H9 (cell line): ENCODE measurements around the gene MMP17. TPM values are rescaled to one million over a fixed set of nuclear protein-coding genes. Genes with fewer than 3 reads are reported as not detected.

ENCODE experiments used
- DNase-seq: peaks from one replicate; pipeline ENCODE4 v3.0.0-alpha.2; 2017
- H2AFZ ChIP-seq: one replicate; pipeline ENCODE4 v1.6.1; 2013; ENCODE audit warnings: mild to moderate bottlenecking, low read length, control low read depth, moderate library complexity
- H2AK5ac ChIP-seq: 2 replicates; pipeline ENCODE4 v1.6.1; 2013; ENCODE audit warnings: low read length, control low read depth, mixed read lengths; ENCODE audit not compliant: insufficient read length
- H2BK120ac ChIP-seq: one replicate; pipeline ENCODE4 v1.6.1; 2013; ENCODE audit warnings: low read depth, mild to moderate bottlenecking, low read length, control low read depth, inconsistent platforms; ENCODE audit not compliant: poor library complexity, severe bottlenecking
- H2BK12ac ChIP-seq: 2 replicates; pipeline ENCODE4 v1.6.1; 2013; ENCODE audit warnings: low read length, control low read depth, mixed read lengths, low read depth; ENCODE audit not compliant: insufficient read length
- H2BK15ac ChIP-seq: 2 replicates; pipeline ENCODE4 v1.6.1; 2013; ENCODE audit warnings: low read depth, low read length, control low read depth
- H2BK20ac ChIP-seq: one replicate; pipeline ENCODE4 v1.6.1; 2013; ENCODE audit warnings: low read depth, mild to moderate bottlenecking, low read length, control low read depth, inconsistent platforms; ENCODE audit not compliant: poor library complexity, severe bottlenecking
- H2BK5ac ChIP-seq: 2 replicates; pipeline ENCODE4 v1.6.1; 2013; ENCODE audit warnings: low read length, control low read depth, mixed read lengths; ENCODE audit not compliant: insufficient read length
- H3K14ac ChIP-seq: 2 replicates; pipeline ENCODE4 v1.6.1; 2013; ENCODE audit warnings: low read length, control low read depth; ENCODE audit not compliant: insufficient read depth
- H3K18ac ChIP-seq: 2 replicates; pipeline ENCODE4 v1.6.1; 2013; ENCODE audit warnings: low read depth, mild to moderate bottlenecking, mixed read lengths, low read length, control low read depth; ENCODE audit not compliant: insufficient read length
- H3K23ac ChIP-seq: 2 replicates; pipeline ENCODE4 v1.6.1; 2013; ENCODE audit warnings: low read length, control low read depth, mixed read lengths, low read depth; ENCODE audit not compliant: insufficient read length
- H3K23me2 ChIP-seq: 2 replicates; pipeline ENCODE4 v1.6.1; 2013; ENCODE audit warnings: low read depth, mild to moderate bottlenecking, mixed read lengths, low read length, control low read depth; ENCODE audit not compliant: insufficient read length, poor library complexity, severe bottlenecking
- H3K27ac ChIP-seq: 2 replicates; pipeline ENCODE4 v1.5.1; 2013; ENCODE audit warnings: low read length, control low read depth, mixed read lengths, low read depth; ENCODE audit not compliant: insufficient read length
- H3K27me3 ChIP-seq: 2 replicates; pipeline ENCODE4 v1.6.1; 2013; ENCODE audit warnings: low read length, control low read depth, inconsistent platforms; ENCODE audit not compliant: insufficient read depth
- H3K4ac ChIP-seq: 2 replicates; pipeline ENCODE4 v1.6.1; 2013; ENCODE audit warnings: low read depth, mild to moderate bottlenecking, control low read depth, inconsistent platforms, low read length, moderate library complexity
- H3K4me1 ChIP-seq: 2 replicates; pipeline ENCODE4 v1.6.1; 2013; ENCODE audit warnings: low read length, control low read depth, inconsistent platforms; ENCODE audit not compliant: insufficient read depth
- H3K4me2 ChIP-seq: 2 replicates; pipeline ENCODE4 v1.6.1; 2013; ENCODE audit warnings: low read length, control low read depth, mixed read lengths; ENCODE audit not compliant: insufficient read length, insufficient read depth
- H3K56ac ChIP-seq: 2 replicates; pipeline ENCODE4 v1.6.1; 2013; ENCODE audit warnings: low read depth, mild to moderate bottlenecking, mixed read lengths, low read length, control low read depth; ENCODE audit not compliant: insufficient read length
- H3K79me1 ChIP-seq: 2 replicates; pipeline ENCODE4 v1.6.1; 2013; ENCODE audit warnings: low read depth, mild to moderate bottlenecking, moderate library complexity, low read length, control low read depth, inconsistent platforms; ENCODE audit not compliant: insufficient read depth, poor library complexity, severe bottlenecking
- H3K79me2 ChIP-seq: 2 replicates; pipeline ENCODE4 v1.6.1; 2013; ENCODE audit warnings: low read length, control low read depth, inconsistent platforms; ENCODE audit not compliant: insufficient read depth
- H3K9ac ChIP-seq: 2 replicates; pipeline ENCODE4 v1.6.1; 2013; ENCODE audit warnings: low read length, control low read depth, mixed read lengths; ENCODE audit not compliant: insufficient read length; ENCODE audit errors: extremely low read depth
- H3K9me3 ChIP-seq: one replicate; pipeline ENCODE4 v1.6.1; 2013; ENCODE audit warnings: low read depth, low read length, inconsistent platforms; ENCODE audit not compliant: control insufficient read depth
- H3T11ph ChIP-seq: one replicate; pipeline ENCODE4 v1.6.1; 2013; ENCODE audit warnings: mild to moderate bottlenecking, low read length, control low read depth, inconsistent platforms
- H4K20me1 ChIP-seq: one replicate; pipeline ENCODE4 v1.6.1; 2013; ENCODE audit not compliant: control insufficient read depth, insufficient read length, insufficient read depth
- H4K5ac ChIP-seq: 2 replicates; pipeline ENCODE4 v1.6.1; 2013; ENCODE audit warnings: low read depth, mild to moderate bottlenecking, mixed read lengths, low read length, control low read depth; ENCODE audit not compliant: insufficient read length
- H4K8ac ChIP-seq: replicated peaks from 2 replicates; pipeline ENCODE4 v1.6.1; 2013; ENCODE audit warnings: low read length, control low read depth, mixed read lengths, low read depth; ENCODE audit not compliant: insufficient read length
- H4K91ac ChIP-seq: 2 replicates; pipeline ENCODE4 v1.6.1; 2013; ENCODE audit warnings: low read depth, mild to moderate bottlenecking, moderate library complexity, mixed read lengths, low read length, control low read depth; ENCODE audit not compliant: insufficient read length
- H3K27ac Mint-ChIP-seq, 3 experiments: 2 replicates in 2 of 3; 3 replicates in 1 of 3; pipeline ENCODE4 v1.8.0; 2020 to 2021; ENCODE audit warnings: mixed read lengths in 3 of 3, mild to moderate bottlenecking in 1 of 3, moderate library complexity in 1 of 3
- H3K27me3 Mint-ChIP-seq: 2 replicates; pipeline ENCODE4 v1.8.0; 2021; ENCODE audit warnings: low read depth, mild to moderate bottlenecking, moderate library complexity, mixed read lengths
- H3K36me3 Mint-ChIP-seq, 3 experiments: 2 replicates in 2 of 3; 3 replicates in 1 of 3; pipeline ENCODE4 v1.8.0; 2020 to 2021; ENCODE audit warnings: low read depth in 3 of 3, mixed read lengths in 3 of 3; ENCODE audit not compliant: insufficient read depth in 1 of 3
- H3K4me1 Mint-ChIP-seq, 2 experiments: 2 replicates each; pipeline ENCODE4 v1.8.0; 2020; ENCODE audit warnings: mixed read lengths in 2 of 2
- H3K4me3 Mint-ChIP-seq, 2 experiments: 2 replicates in 1 of 2; 3 replicates in 1 of 2; pipeline ENCODE4 v1.8.0; 2020 to 2021; ENCODE audit warnings: mild to moderate bottlenecking in 2 of 2, mixed read lengths in 2 of 2, moderate library complexity in 1 of 2
- H3K9me3 Mint-ChIP-seq, 2 experiments: 2 replicates in 1 of 2; 3 replicates in 1 of 2; pipeline ENCODE4 v1.8.0; 2020; ENCODE audit warnings: mild to moderate bottlenecking in 2 of 2, mixed read lengths in 2 of 2, moderate library complexity in 1 of 2
- CTCF ChIP-seq: fragments of 200-600 bp; sonication (generic); conservative IDR thresholded peaks from 3 replicates; pipeline ENCODE4 v1.8.0; 2021; ENCODE audit warnings: antibody characterized with exemption, mild to moderate bottlenecking
- WGBS: extraction: QIAGEN DNeasy Blood & Tissue Kit; methylation state at CpG from one replicate; pipeline ENCODE4 v1.1.7; 2013; ENCODE audit warnings: missing lambda C conversion rate, low lambda C conversion rate, mixed read lengths; ENCODE audit not compliant: insufficient read length; ENCODE audit errors: extremely low coverage; 5-methylcytosine and 5-hydroxymethylcytosine counted together
- total RNA-seq: library from RNA; stranded (reverse); gene quantifications from 2 replicates; pipeline ENCODE4 v1.2.1, GENCODE V29; 2021

Gene MMP17
- total RNA-seq, 1 experiment from 2014 or later: 14.8 TPM

DNA sequence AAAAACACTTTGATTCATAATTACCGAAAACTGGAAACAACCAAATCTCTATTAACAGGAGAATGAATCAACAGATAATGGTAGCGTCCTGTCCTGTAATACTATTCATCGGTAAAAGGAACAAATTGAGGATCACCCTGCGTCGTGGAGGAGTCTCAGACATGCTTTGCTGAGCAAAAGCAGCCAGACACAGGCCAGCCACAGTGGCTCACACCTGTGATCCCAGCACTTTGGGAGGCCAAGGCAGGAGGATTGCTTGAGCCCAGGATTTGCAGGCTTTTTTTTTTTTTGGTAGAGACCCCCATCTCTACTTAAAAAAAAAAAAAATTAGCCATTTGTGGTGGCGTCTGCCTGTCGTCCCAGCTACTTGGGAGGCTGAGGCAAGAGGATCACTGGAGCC lies 34.1 kb upstream of the MMP17 start:
- no peak for TF ChIP-seq CTCF
- peak overlapping the region; percentile 16 to 82 (median 53); a peak in 5 of 7 replicates for H3K27ac Mint-ChIP-seq
- WGBS: no CpG with 5 or more reads among the region's 7 CpGs

More for the DNA sequence above, 34.1 kb upstream of the MMP17 start:
- Histone ChIP-seq H3K18ac (no peak overlapping the region), H2BK20ac (no peak overlapping the region), H3K23ac (no peak overlapping the region), H3K79me2 (no peaks in the 10 kb centered on the region), H3T11ph (no peak overlapping the region), H2AFZ (no peak overlapping the region), H3K9ac (no peak overlapping the region), H3K56ac (no peak overlapping the region), H4K91ac (no peak overlapping the region), H2BK15ac (no peak overlapping the region), H2BK120ac (no peak overlapping the region), H3K79me1 (no peaks in the 10 kb centered on the region), H3K9me3 (no peaks in the 10 kb centered on the region), H4K8ac (no peak overlapping the region), H3K23me2 (no peaks in the 10 kb centered on the region), H3K4me1 (no peaks in the 10 kb centered on the region), H3K27me3 (no peaks in the 10 kb centered on the region), H3K14ac (no peak overlapping the region), H3K4me2 (no peak overlapping the region), H3K4ac (no peak overlapping the region), H4K20me1 (no peaks in the 10 kb centered on the region), H3K27ac (no peak overlapping the region), H2BK5ac (no peak overlapping the region), H4K5ac (no peak overlapping the region), H2AK5ac (no peak overlapping the region), H2BK12ac (no peak overlapping the region)
- Mint-ChIP-seq H3K36me3 (peaks cover 42 to 72% (median 51%) of the 10 kb centered on the region in 3 experiments), H3K4me1 (peaks cover 18 to 30% of the 10 kb centered on the region in 2 experiments), H3K4me3 (no peak overlapping the region), H3K9me3 (0 out of 5 replicates have a peak, but pooled peaks cover 0 to 4% of the 10 kb centered on the region in 2 experiments), H3K27me3 (no peaks in the 10 kb centered on the region)
- no peak for DNase-seq
